ENCODE results near the gene DNAJB6. TPM values are rescaled to one million over a fixed set of nuclear protein-coding genes. Genes with fewer than 3 reads are reported as not detected.
A peak's percentile ranks its signal among the peaks of the same experiment; 100 is the strongest.

DNAJB6 gene
- total RNA-seq: 229 TPM

- DNase-seq (ENCODE audit: low spot score in 2 of 2) (peak; percentile 96 to 97), FAIRE-seq (no peak)
These were observed at the start of gene DNAJB6 for GRCh38 chr7:157336383-157337315. TSS of gene DNAJB6 (plus strand) at chr7:157337004. CDS start at chr7:157358573, 21,569 bp downstream.

GRCh38 chr7:157291404-157292080 lies 45.3 kb upstream of the DNAJB6 start:
- FAIRE-seq (no peak), DNase-seq (ENCODE audit: low spot score in 2 of 2) (no peak)

- FAIRE-seq (no peak), DNase-seq (ENCODE audit: low spot score in 2 of 2) (no peak)
These were observed 44.5 kb upstream of the DNAJB6 start for GRCh38 chr7:157292258-157292657.

GRCh38 chr7:157292770-157293412 lies 43.9 kb upstream of the DNAJB6 start:
- no peak for FAIRE-seq
- no peak for DNase-seq (ENCODE audit: low spot score in 2 of 2)

- DNase-seq (ENCODE audit: low spot score in 2 of 2) (no peak), FAIRE-seq (no peak)
These were observed 43.4 kb upstream of the DNAJB6 start for GRCh38 chr7:157293413-157293788.

GRCh38 chr7:157294773-157295172 lies 42.0 kb upstream of the DNAJB6 start:
- no peak for FAIRE-seq
- DNase-seq (ENCODE audit: low spot score in 2 of 2): no peak

GRCh38 chr7:157295338-157295737 lies 41.5 kb upstream of the DNAJB6 start:
- no peak for FAIRE-seq
- no peak for DNase-seq (ENCODE audit: low spot score in 2 of 2)

- FAIRE-seq (no peak), DNase-seq (ENCODE audit: low spot score in 2 of 2) (no peak)
These were observed 39.6 kb upstream of the DNAJB6 start for GRCh38 chr7:157297185-157297584.

- FAIRE-seq: no peak
- DNase-seq (ENCODE audit: low spot score in 2 of 2): no peak
These were observed 37.5 kb upstream of the DNAJB6 start for GRCh38 chr7:157299317-157299612.

- FAIRE-seq (no peak), DNase-seq (ENCODE audit: low spot score in 2 of 2) (no peak)
These were observed 37.0 kb upstream of the DNAJB6 start for GRCh38 chr7:157299613-157300368.

GRCh38 chr7:157300369-157300825 lies 36.4 kb upstream of the DNAJB6 start:
- FAIRE-seq (no peak), DNase-seq (ENCODE audit: low spot score in 2 of 2) (no peak)

- DNase-seq (ENCODE audit: low spot score in 2 of 2): no peak
- FAIRE-seq: no peak
These were observed 35.1 kb upstream of the DNAJB6 start for GRCh38 chr7:157301610-157302120.

GRCh38 chr7:157306846-157307838 lies 29.7 kb upstream of the DNAJB6 start:
- DNase-seq (ENCODE audit: low spot score in 2 of 2) (no peak), FAIRE-seq (no peak)

- no peak for FAIRE-seq
- DNase-seq (ENCODE audit: low spot score in 2 of 2): peak in 1 of 2 donors; percentile 64
These were observed 26.7 kb upstream of the DNAJB6 start for GRCh38 chr7:157309988-157310668.

- FAIRE-seq (no peak), DNase-seq (ENCODE audit: low spot score in 2 of 2) (peak in 1 of 2 donors; percentile 9)
These were observed 26.1 kb upstream of the DNAJB6 start for GRCh38 chr7:157310676-157311185.

GRCh38 chr7:157312941-157313340 lies 23.9 kb upstream of the DNAJB6 start:
- DNase-seq (ENCODE audit: low spot score in 2 of 2) (no peak), FAIRE-seq (no peak)

GRCh38 chr7:157313645-157314044 lies 23.2 kb upstream of the DNAJB6 start:
- DNase-seq (ENCODE audit: low spot score in 2 of 2) (no peak), FAIRE-seq (no peak)

- no peak for DNase-seq (ENCODE audit: low spot score in 2 of 2)
- FAIRE-seq: no peak
These were observed 18.6 kb upstream of the DNAJB6 start for GRCh38 chr7:157318015-157318706.
